Hepatocyte (in vitro differentiated cells): ENCODE results near the gene MADD. TPM values are rescaled to one million over a fixed set of nuclear protein-coding genes. Genes with fewer than 3 reads are reported as not detected.

Experiments used
- DNase-seq: peaks from one replicate; pipeline ENCODE4 v3.0.0-alpha.2; 2016; ENCODE audit warnings: low spot score
- H2AFZ ChIP-seq: fragments of 200-600 bp; sonication (generic); 2 replicates; pipeline ENCODE4 v1.6.0; 2016; ENCODE audit warnings: antibody characterized with exemption, mild to moderate bottlenecking
- H3K27ac ChIP-seq: fragments of 200-600 bp; sonication (generic); 2 replicates; pipeline ENCODE4 v1.5.1; 2016; ENCODE audit warnings: mild to moderate bottlenecking
- H3K27me3 ChIP-seq: fragments of 200-600 bp; sonication (generic); 2 replicates; pipeline ENCODE4 v1.6.1; 2016
- H3K36me3 ChIP-seq: fragments of 200-600 bp; sonication (generic); replicated peaks from 2 replicates; pipeline ENCODE4 v1.5.1; 2016; ENCODE audit warnings: low read depth; ENCODE audit not compliant: insufficient read depth
- H3K4me1 ChIP-seq: fragments of 200-600 bp; sonication (generic); 2 replicates; pipeline ENCODE4 v1.5.1; 2016; ENCODE audit warnings: mild to moderate bottlenecking, moderate library complexity; ENCODE audit not compliant: insufficient read depth
- H3K4me2 ChIP-seq: fragments of 200-600 bp; sonication (generic); 2 replicates; pipeline ENCODE4 v1.6.0; 2016
- H3K4me3 ChIP-seq: fragments of 200-600 bp; sonication (generic); 2 replicates; pipeline ENCODE4 v1.5.1; 2016; ENCODE audit warnings: mild to moderate bottlenecking
- H3K79me2 ChIP-seq: fragments of 200-600 bp; sonication (generic); 2 replicates; pipeline ENCODE4 v1.6.0; 2017; ENCODE audit warnings: mild to moderate bottlenecking
- H3K9me2 ChIP-seq: fragments of 200-600 bp; sonication (generic); replicated peaks from 2 replicates; pipeline ENCODE4 v1.6.0; 2017; ENCODE audit warnings: mild to moderate bottlenecking; ENCODE audit not compliant: insufficient read depth
- H3K9me3 ChIP-seq: fragments of 200-600 bp; sonication (generic); 2 replicates; pipeline ENCODE4 v1.5.1; 2016; ENCODE audit warnings: low read depth, mild to moderate bottlenecking
- H4K20me1 ChIP-seq: fragments of 200-600 bp; sonication (generic); 2 replicates; pipeline ENCODE4 v1.6.0; 2016; ENCODE audit warnings: mild to moderate bottlenecking; ENCODE audit not compliant: insufficient read depth, poor library complexity, severe bottlenecking
- CTCF ChIP-seq: fragments of 200-600 bp; sonication (generic); IDR thresholded peaks from 2 replicates; pipeline ENCODE4 v1.5.1; 2016; ENCODE audit warnings: antibody characterized with exemption, mild to moderate bottlenecking; ENCODE audit not compliant: poor library complexity
- EZH2 ChIP-seq: fragments of 200-600 bp; sonication (generic); IDR thresholded peaks from 2 replicates; pipeline ENCODE4 v1.6.1; 2016; ENCODE audit warnings: antibody characterized with exemption, mild to moderate bottlenecking, borderline replicate concordance
- EZH2phosphoT487 ChIP-seq: fragments of 200-600 bp; sonication (generic); IDR thresholded peaks from one replicate; pipeline ENCODE4 v1.6.1; 2018; ENCODE audit warnings: antibody characterized with exemption, mild to moderate bottlenecking, low read depth, moderate library complexity; ENCODE audit not compliant: unreplicated experiment, severe bottlenecking
- WGBS: methylation state at CpG from one replicate; pipeline ENCODE4 v1.1.6; 2016; ENCODE audit warnings: low lambda C conversion rate; ENCODE audit errors: missing lambda C conversion rate; 5-methylcytosine and 5-hydroxymethylcytosine counted together
- polyA plus RNA-seq: library from polyadenylated mRNA; unstranded; fragments of >200 nt; fragmentation: Nextera tagmentation; extraction: Ambion mirVana; gene quantifications from 2 replicates; pipeline ENCODE4 v1.2.1, GENCODE V29; 2016
- total RNA-seq: library from RNA; depleted of rRNA; stranded (reverse); fragments of >200 nt; gene quantifications from 2 replicates; pipeline ENCODE4 v1.2.3, GENCODE V29; 2014

Gene MADD
- total and polyA plus RNA-seq, 2 experiments from 2014 or later, result 17.6 to 19.1 TPM

DNA sequence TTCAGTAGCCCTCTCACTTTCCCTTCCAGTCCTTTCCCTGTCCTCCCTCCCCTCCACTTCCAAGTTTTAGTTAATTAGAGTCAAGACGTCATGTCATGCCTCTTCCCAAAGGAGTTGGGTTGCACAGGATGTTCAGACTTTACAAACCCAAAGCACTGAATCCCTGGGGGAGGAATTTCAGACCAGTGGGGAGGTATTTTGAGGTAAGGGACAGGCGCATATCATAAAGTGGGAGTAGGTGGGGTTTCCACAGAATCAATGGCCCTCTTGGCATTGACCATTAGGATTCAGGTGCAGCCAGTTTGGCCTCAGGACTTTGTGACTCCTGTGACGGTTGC, 20.6 kb upstream of the MADD start:
- peaks cover 6% of the 10 kb centered on the region for H3K4me1 ChIP-seq
- peaks cover 15% of the 10 kb centered on the region for H3K79me2 ChIP-seq
- no peaks in the 10 kb centered on the region for H4K20me1 ChIP-seq
- H3K36me3 ChIP-seq, result no peaks in the 10 kb centered on the region
- no peak for DNase-seq
- 85% methylated on average over 3 of the region's 3 CpGs for WGBS
- peak overlapping the region; percentile 85 for H3K4me2 ChIP-seq
- no peak for TF ChIP-seq EZH2phosphoT487
- TF ChIP-seq EZH2, result no peak
- TF ChIP-seq CTCF, result no peak
- no peaks in the 10 kb centered on the region for H3K9me3 ChIP-seq
- no peaks in the 10 kb centered on the region for H3K27me3 ChIP-seq
- peak overlapping the region; percentile 84 for H3K4me3 ChIP-seq
- H2AFZ ChIP-seq, result peak overlapping the region; percentile 83
- H3K27ac ChIP-seq, result peak overlapping the region; percentile 86
- no peaks in the 10 kb centered on the region for H3K9me2 ChIP-seq

DNA sequence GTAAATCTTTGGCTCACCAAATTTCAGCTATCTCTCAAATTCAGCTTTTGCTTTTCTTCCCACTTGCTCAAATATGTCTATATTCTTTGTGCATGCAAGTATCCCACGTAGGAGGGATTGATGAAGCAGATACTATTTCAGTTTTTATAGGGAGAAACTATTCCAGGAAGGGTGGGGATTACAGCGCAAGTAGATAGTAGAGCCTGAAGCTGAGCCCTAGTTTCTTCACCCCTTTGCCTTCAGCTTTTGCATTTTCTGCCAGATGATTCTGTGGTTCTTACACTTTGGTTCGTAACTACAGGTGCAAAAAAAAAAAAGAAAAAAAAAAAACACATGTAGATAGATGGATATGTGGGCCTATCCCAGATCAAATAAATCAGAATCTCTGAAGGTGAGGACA, 18.2 kb upstream of the MADD start:
- Histone ChIP-seq H3K9me3 (no peaks in the 10 kb centered on the region), H3K4me2 (no peak overlapping the region), H4K20me1 (no peaks in the 10 kb centered on the region), H3K36me3 (no peaks in the 10 kb centered on the region), H3K27me3 (no peaks in the 10 kb centered on the region), H2AFZ (no peak overlapping the region), H3K9me2 (no peaks in the 10 kb centered on the region), H3K4me3 (no peak overlapping the region), H3K79me2 (peaks cover 15% of the 10 kb centered on the region), H3K4me1 (peaks cover 20% of the 10 kb centered on the region), H3K27ac (no peak overlapping the region)
- TF ChIP-seq EZH2 (no peak), EZH2phosphoT487 (no peak), CTCF (no peak)
- DNase-seq, result no peak
- 81% methylated on average over 3 of the region's 3 CpGs for WGBS

DNA sequence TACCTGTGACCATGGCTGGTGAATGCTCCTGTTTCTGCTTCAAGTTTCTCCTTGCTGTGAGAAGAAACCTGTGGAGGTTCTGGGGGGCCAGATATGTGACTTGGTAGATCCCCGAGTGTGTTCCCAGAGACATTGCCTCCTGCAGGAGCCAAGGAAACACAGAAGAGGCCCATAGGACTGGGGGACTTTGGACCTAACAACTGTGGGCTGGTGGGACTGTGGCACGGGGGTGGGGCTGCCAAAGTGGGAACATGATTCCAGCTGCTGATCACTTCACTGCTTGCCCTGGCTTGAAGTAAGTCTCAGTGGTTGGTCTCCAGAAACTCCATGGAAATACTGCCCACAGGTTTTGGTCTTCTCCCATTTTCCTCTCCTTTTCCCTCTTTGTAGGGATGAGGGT, 16.3 kb upstream of the MADD start:
- H3K4me3 ChIP-seq, result no peak overlapping the region

More for the DNA sequence above, 16.3 kb upstream of the MADD start:
- TF ChIP-seq EZH2phosphoT487, result no peak
- no peak for TF ChIP-seq EZH2
- no peak for TF ChIP-seq CTCF
- Histone ChIP-seq H3K4me1 (peaks cover 37% of the 10 kb centered on the region), H3K4me2 (peak overlapping the region; percentile 70), H3K36me3 (no peaks in the 10 kb centered on the region), H4K20me1 (no peaks in the 10 kb centered on the region), H3K27ac (peak overlapping the region; percentile 93), H2AFZ (no peak overlapping the region), H3K9me2 (no peaks in the 10 kb centered on the region), H3K27me3 (no peaks in the 10 kb centered on the region), H3K79me2 (peaks cover 8% of the 10 kb centered on the region), H3K9me3 (no peaks in the 10 kb centered on the region)
- 61% methylated on average over 2 of the region's 2 CpGs for WGBS
- DNase-seq, result peak; percentile 63
